Stimulated activated CD4-positive, alpha-beta T cell treated with anti-CD3 and anti-CD28 coated beads, Interleukin-12 subunit alpha, Interleukin-12 subunit beta, amount 100 ng/mL, for 24 hours (primary cell): ENCODE results near the gene CABCOCO1.
"Not testable (repeated sequence)": the region's sequence is repeated elsewhere in the genome, so short reads cannot be mapped to it uniquely, and the experiment has no call there.

Experiments used
- DNase-seq, 2 experiments: peaks; one replicate each; pipeline ENCODE4 v3.0.0-alpha.2; 2020; ENCODE audit warnings: low read depth in 2 of 2

Gene CABCOCO1

DNA sequence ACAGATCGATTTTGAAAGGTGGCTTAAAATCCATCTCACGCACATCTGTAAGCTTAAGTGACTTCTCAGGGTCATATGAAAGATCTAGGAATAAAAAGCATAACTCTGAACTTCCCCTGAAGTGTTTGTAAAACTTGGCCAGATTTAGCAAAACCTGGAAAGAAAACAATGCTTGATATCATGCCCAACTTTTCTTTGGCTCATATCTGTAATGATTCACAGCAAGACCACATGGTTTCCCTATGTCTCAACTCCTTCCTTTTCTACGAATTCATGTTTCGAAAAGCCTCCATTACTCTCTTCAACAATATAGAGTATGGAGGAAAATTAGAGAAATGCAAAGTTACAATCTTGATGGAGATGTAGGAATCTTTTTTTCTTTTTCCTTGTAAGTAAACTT, 20.1 kb upstream of the CABCOCO1 start:
- DNase-seq: no peak

GRCh38 chr10:61643316-61643751, 19.4 kb upstream of the CABCOCO1 start:
- DNase-seq: no peak

DNA sequence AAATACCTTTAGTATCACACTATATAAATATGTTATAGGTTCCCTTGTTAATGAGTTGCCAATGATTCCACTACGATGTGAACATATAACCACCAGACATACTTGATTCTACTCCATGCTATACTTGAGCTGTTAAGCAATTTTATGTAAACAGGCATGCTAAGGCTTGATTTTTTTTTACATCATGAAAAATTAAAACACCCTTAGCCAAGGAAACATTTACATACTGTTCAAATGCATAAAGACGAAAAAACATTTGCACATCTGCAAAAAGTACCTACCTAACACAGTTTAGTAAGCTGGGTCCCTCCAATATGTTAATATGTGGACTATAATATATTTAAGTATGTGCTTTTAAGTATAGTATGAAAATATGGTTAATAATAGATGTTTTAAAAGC, 9.0 kb upstream of the CABCOCO1 start:
- DNase-seq: no peak

DNA sequence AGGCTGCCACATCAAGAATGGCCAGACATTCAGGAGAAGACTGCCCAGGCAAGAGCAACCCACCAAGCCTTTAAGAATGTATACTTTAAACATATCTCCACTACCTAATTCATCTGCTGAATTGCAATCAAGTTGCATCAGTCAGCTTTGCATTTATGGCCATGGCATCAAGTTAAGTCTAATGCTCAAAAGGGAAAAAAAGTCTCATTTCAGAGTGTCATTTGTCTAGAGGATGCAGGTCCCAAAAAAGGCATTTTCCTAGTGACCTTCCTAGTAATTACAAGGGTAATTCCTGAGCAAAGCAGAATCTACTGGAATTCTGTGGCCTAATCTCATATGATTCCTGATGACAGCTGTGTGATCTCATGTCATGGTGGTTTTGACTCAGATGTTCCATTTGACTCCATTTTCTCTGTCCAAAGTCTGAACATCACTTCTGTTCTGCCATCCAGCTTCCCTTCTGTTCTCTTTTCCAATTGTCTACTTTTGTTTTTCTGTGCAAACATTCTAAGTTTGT, 7.3 kb upstream of the CABCOCO1 start:
- no peak for DNase-seq

DNA sequence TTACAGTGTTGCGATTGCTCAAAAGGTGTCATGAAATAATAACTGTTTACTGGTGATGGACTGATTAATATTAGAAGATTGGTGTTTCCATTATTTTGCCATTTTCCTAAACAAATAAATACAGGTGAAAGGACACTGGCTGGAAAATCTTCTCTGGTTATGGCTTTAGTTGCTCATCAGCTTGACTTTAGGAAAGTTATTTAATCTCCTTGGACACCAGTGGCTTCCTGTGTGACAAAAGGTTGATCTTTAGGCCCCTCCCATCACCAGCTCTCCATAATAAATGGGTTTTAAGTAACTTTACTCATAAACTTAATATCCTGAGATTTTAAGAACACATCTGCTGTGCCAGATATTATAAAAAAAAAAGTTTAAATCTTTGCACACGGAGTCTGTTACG, 737 bp downstream of the CABCOCO1 start:
- no peak for DNase-seq

- no peak for DNase-seq
Observed at GRCh38 chr10:61664985-61665384, 2.3 kb downstream of the CABCOCO1 start.

DNA sequence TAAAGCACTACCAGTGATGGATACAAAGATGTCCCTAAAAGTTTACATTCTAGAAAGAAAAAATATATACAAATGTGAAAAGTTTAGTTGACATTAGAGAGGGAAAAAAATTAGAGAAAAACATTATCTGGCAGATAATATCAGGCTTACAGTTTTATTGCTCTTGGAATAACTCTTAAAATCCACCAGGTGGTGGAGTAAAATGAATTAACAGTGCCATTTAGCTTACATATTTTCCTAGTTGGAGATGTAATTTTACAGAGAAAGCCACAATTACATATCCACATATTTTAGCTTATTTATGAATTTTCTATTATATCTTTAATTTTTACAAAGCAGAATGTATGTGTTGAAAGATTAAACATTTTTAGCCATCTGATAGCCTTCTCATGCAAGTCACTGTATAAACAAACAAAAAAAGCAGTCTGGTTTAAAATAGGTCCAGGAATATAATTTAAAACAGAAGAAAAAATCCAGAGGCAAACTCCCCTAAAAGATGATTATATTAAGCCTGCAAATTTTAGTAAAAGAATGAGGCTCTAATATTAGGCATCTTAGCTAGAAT, 6.5 kb downstream of the CABCOCO1 start:
- no peak for DNase-seq

DNA sequence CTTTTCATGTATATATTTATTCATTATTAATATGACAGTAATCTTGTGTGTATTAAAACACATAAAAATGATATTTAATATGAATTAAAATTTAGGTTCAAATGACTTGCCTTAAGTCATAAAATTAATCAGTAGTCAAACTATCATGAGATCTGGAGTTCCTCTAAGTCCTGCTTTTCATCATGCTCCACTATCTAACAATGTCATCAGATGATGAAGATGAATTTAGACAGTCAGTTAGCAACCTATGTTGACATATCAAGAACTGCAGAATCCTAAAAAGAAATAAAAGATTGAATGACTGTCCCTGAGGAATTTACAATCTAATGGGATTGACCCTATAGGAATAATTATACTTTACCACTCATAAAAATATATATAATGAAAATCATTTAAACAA, 7.1 kb downstream of the CABCOCO1 start:
- no peak for DNase-seq

DNA sequence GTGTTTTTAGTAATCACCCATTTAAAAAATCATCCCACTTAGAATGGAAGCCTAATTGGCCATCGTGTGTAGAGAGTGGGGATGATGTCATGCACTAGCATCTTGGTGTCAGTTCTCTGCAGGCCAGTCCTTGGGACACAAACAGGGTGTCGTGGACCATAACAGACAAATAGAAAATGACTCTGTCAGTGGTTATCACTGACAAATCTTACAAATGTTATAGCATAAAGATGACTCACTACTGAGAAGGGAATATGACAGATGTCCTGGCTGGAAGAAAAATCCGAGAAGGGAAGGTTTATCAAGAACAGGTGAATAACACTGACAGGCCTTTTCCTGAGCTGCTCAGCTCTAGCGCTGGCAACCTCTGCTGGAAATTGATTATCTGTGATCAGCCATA, 10.6 kb downstream of the CABCOCO1 start:
- no peak for DNase-seq

DNA sequence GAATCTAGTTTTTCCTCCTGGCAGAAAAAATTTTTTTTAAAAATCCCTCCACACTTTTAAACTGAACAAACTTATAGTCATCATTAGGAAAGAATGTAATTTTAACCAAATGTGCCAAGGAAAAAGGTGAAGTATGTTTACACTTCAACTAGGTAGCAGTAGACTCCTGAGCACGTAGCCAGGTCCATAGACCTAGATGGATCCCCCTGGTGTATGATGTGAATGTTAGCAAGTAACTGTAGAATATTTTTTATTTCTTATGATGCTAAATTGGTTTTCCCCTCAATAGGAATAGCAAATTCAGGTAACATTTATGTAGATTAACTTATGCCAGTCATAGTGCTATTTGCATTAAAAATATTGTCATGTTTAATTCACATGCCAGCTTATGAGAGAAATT, 19.6 kb downstream of the CABCOCO1 start:
- DNase-seq: no peak

- no peak for DNase-seq
Observed at GRCh38 chr10:61683319-61683718, 20.6 kb downstream of the CABCOCO1 start.

- DNase-seq: no peak
Observed at GRCh38 chr10:61684894-61685507, 22.3 kb downstream of the CABCOCO1 start.

GRCh38 chr10:61688551-61689308, 26.0 kb downstream of the CABCOCO1 start:
- no peak for DNase-seq

GRCh38 chr10:61691667-61692066, 28.9 kb downstream of the CABCOCO1 start:
- DNase-seq: not testable (repeated sequence)

GRCh38 chr10:61692447-61693010, 29.8 kb downstream of the CABCOCO1 start:
- no peak for DNase-seq

DNA sequence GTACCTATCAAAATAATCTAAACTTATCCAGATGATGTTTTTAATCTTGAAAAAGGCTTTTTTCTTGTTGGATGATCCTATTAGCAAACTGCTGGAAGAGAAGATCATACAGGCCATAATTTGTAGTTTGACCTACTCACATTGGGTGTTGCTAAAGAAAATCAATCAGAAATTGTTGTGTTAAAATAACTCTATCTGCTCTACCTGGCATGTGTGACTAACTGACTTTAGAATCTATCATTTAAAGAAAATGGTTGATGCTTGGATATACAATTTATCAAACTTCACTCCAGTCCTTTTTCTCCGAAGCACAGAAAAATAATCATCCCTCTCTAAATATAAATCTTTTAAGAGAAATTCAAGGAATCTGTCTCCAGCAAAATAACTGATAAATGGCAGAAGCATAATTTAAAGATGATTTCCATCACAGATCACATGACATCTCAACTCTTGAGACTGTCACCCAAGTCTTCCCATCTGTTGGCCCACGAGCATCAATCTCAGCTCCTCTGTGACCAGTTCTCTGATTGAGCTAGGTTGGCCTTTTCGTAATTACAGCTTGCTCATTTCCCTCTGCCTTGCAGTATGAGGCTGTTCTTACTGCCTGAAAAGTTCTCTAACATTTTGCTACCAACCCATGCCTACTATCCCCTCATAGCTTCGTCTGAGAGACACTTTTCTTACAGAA, 36.4 kb downstream of the CABCOCO1 start:
- DNase-seq: no peak

GRCh38 chr10:61701055-61701705, 38.5 kb downstream of the CABCOCO1 start:
- no peak for DNase-seq

GRCh38 chr10:61701706-61702105, 39.0 kb downstream of the CABCOCO1 start:
- DNase-seq: no peak

- no peak for DNase-seq
Observed at GRCh38 chr10:61702584-61702983, 39.9 kb downstream of the CABCOCO1 start.

DNA sequence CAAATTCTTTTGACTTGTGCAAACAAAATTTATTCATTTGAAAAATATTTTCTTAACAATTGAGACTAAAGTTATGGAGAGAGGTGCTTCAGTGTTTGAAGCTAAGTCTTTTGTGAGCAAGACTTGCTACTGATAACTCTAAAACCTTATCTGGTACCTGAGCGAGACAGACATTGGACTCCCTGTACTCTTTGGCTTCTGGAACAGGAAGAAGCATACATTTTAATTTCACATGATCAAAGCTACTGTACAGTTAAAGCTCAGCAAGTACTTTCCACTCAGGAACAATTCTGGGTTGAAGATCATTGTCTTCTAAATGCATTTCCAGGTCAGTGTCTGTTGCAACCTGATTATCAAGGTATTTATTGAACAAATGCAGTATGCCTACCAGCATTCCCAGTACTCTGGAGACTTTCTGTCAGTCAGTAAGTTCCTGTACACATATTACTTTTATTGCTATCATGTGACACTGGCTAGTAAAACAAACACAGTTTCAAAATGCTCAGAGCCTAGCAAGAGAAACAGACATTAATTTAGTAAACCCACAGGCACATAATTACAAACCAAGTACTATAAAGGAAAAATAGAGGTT, 42.4 kb downstream of the CABCOCO1 start:
- no peak for DNase-seq

- no peak for DNase-seq
Observed at GRCh38 chr10:61708846-61709245, 46.1 kb downstream of the CABCOCO1 start.
